GM12875 (cell line): ENCODE data around the gene BMP6.

ENCODE experiments used
- H3K4me3 ChIP-seq: one replicate; pipeline ENCODE4 v1.5.1; 2011; ENCODE audit warnings: low read depth, low read length, control low read depth
- TF ChIP-seq, protein P1 (sequence below): IDR thresholded peaks from 2 replicates; pipeline ENCODE4 v1.5.1; 2011; ENCODE audit warnings: low read depth, mild to moderate bottlenecking, control low read depth, inconsistent platforms, low read length, moderate library complexity, borderline replicate concordance; ENCODE audit not compliant: insufficient read depth

BMP6 gene

DNA sequence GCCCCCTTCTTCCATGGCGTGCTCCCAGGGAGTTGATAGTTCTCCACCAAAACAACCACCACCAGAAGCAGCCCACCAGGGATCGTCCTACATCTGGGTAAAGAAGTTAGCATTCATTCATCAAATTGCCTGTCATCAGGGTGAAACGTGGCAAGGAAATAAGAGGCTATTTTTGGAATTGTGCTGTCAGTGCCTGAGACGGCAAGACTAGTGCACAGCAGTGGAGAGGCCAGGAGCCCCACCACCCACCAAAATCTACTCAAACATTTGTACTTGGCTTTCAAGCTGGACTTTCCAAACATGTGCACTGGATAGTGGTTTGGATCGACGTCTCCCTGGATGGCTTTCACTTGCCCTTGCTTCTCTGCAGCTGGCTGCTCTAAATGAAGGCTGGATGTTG is 139.9 kb downstream of the BMP6 start:
- H3K4me3 ChIP-seq, result no peak overlapping the region
- TF ChIP-seq, protein P1, sequence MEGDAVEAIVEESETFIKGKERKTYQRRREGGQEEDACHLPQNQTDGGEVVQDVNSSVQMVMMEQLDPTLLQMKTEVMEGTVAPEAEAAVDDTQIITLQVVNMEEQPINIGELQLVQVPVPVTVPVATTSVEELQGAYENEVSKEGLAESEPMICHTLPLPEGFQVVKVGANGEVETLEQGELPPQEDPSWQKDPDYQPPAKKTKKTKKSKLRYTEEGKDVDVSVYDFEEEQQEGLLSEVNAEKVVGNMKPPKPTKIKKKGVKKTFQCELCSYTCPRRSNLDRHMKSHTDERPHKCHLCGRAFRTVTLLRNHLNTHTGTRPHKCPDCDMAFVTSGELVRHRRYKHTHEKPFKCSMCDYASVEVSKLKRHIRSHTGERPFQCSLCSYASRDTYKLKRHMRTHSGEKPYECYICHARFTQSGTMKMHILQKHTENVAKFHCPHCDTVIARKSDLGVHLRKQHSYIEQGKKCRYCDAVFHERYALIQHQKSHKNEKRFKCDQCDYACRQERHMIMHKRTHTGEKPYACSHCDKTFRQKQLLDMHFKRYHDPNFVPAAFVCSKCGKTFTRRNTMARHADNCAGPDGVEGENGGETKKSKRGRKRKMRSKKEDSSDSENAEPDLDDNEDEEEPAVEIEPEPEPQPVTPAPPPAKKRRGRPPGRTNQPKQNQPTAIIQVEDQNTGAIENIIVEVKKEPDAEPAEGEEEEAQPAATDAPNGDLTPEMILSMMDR, result no peak

DNA sequence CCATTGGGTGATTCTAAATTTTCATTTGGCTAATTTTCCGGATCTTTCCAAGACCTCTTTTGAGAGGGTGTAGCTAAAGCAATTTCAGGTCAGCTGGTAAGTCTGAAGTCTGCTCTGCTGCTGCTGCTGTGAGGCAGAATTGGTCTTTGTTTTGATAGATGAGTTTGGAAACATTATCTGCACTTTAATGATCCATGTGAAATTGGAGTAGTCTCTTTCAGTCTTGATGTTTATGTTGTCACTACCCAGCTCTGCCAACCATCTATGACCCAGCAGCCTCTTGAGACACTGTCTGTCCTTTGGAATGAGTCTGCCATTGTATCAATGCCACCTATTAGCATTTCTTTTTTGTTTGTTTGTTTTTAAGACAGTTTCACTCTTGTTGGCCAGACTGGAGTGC is 140.6 kb downstream of the BMP6 start:
- TF ChIP-seq, protein P1, result no peak
- H3K4me3 ChIP-seq, result no peak overlapping the region

DNA sequence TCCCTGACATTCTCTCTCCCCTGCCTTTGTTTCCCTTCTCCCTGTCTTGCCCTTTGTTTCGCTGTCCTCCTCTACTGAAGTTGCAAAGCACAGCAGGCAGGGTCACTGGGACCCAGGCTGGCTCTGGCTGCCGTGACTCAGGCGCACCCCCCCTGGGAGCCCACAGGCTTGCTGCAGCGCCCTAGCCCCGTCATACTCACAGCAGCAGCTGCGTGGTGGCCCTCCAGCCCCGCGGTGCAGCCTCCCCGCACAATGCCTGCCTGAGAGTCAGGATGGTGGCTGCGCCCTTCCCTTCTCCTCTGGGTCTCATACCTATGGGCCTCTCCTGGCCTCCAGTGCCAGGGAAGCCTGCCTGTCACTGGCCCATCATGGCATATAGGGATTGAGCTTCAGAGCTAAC is 143.0 kb downstream of the BMP6 start:
- TF ChIP-seq, protein P1, result no peak
- no peak overlapping the region for H3K4me3 ChIP-seq

DNA sequence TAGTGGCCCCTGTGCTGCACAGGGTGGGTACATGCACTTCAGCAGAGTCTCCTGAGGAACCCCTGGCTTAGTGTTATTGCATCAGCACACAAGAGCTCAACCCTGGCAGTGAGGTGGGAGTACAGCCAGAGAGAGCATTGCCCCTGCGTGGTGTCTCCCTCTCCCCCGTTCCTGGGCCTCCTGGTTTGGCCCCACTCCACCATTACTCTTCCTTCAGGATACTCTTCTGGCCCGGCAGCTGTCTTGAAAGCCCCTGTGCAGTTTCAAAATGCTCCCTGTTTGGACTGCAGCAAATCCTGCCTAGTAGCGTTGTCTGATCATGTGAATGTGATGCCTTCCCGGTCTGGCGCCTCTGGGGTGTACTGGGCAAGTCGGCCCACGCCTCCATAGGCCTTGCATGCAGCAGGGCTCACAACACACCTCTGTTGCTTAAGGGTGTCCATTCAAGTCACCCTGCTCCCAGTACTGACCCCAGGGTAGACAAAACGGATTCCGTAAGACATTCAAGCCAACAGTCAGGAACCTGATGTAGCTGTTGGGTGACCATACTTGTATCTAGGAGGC is 152.6 kb downstream of the BMP6 start:
- TF ChIP-seq, protein P1, result no peak
- no peak overlapping the region for H3K4me3 ChIP-seq

DNA sequence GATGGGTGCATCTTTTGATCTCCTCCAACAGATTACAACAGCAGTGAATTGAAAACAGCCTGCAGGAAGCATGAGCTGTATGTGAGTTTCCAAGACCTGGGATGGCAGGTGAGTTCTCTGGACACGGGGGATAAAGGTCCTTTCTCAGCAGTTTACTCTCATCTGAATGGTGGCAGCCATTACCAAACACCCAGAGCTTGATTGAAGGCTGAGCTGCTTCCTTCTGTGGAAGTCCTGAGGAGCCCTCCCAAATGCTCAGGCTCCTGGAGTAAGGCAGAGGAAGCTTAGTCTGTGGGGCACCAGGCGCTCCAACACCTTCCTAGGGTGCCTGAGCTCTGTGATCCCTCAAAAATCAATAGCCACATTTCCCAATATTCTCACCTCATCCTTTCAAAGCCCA is 153.1 kb downstream of the BMP6 start:
- H3K4me3 ChIP-seq, result no peak overlapping the region
- TF ChIP-seq, protein P1, result no peak

DNA sequence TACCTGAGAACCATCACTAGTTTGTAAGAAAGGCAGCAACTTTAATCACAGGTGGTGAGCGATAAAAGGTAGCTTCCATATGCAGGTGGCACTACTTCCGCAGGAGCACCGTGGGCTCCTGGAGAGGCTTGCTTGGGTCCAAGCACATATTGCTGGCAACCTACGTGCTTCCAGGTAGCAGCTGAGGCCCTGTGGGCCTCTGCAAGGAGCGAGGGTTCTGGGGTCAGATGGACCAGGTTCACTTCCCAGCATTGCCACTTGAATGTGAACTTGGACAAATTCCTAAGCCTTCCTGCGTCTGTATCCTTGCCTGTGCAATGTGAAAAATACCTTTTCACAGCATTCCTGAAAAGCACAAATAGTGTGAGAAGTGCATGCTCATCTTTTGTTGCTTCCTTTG is 153.7 kb downstream of the BMP6 start:
- TF ChIP-seq, protein P1, result no peak
- no peak overlapping the region for H3K4me3 ChIP-seq

DNA sequence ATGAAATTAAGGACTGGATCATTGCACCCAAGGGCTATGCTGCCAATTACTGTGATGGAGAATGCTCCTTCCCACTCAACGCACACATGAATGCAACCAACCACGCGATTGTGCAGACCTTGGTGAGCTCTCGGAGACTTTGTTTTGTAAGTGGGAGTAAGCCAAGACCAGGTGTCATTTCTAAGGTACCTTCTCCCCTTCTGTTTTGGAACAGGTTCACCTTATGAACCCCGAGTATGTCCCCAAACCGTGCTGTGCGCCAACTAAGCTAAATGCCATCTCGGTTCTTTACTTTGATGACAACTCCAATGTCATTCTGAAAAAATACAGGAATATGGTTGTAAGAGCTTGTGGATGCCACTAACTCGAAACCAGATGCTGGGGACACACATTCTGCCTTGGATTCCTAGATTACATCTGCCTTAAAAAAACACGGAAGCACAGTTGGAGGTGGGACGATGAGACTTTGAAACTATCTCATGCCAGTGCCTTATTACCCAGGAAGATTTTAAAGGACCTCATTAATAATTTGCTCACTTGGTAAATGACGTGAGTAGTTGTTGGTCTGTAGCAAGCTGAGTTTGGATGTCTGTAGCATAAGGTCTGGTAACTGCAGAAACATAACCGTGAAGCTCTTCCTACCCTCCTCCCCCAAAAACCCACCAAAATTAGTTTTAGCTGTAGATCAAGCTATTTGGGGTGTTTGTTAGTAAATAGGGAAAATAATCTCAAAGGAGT is 154.2 kb downstream of the BMP6 start:
- H3K4me3 ChIP-seq, result no peak overlapping the region
- TF ChIP-seq, protein P1, result no peak
